ENCODE data around the gene GAS7.

- TF ChIP-seq CTCF (IDR thresholded peaks at IDR 0.05) (no peak), EP300 (IDR thresholded peaks at IDR 0.05) (no peak), POLR2A (IDR thresholded peaks at IDR 0.05) (no peak)
These were observed 317.8 kb downstream of the GAS7 start for GRCh38 chr17:9880582-9880999.

All from stomach (tissue), 4 donors.